Measurements from ENCODE around the gene AKR7A2. TPM values are rescaled to one million over a fixed set of nuclear protein-coding genes. Genes with fewer than 3 reads are reported as not detected.

Gene AKR7A2
- total RNA-seq, 2 donors from 2014 or later, result 24.1 to 45.1 TPM

DNA sequence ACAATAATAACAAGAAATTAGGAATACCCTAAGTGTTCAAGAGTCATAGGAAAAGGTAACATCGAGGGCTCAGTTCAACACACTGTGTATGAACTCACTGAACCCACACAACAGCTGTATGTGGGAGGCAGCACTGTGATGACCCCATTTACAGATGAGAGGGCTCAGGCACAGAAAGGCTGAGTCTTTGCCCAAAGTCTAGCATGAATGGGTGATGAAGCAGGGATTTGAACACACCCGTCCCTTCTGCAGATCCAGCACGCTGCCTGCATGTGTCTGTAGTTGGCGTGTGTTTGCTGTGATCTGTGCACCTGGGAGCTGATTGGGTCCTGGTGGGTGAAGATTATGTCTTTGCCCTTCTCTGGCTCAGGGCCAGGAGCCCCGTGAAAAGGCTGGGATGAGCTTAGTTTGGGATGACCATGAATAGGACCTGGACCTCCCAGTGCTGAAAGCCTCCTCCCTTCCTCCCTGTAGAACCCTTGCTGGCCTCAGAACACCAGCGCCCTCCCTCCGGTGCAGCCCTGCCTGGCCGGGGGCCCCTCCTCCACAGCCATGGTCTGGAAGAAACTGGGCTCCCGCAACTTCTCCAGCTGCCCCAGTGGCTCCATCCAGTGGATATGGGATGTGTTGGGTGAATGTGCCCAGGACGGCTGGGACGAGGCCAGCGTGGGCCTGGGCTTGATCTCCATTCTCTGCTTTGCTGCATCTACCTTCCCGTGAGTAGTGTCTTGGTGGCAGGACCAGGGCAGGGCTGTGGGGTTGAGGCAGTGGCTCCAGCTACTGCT is 5.4 kb upstream of the AKR7A2 start:
- H3K4me1 ChIP-seq, result peaks cover 28% of the 10 kb centered on the region
- no peak for ATAC-seq
- no peak overlapping the region for H3K4me3 ChIP-seq
- no peak overlapping the region for H3K27ac ChIP-seq
- H3K36me3 ChIP-seq (replicated peaks in 1 of 2; ENCODE audit: insufficient read depth in 1 of 2, low read depth in 2 of 2), result no peaks in the 10 kb centered on the region
- H3K9me3 ChIP-seq, result no peaks in the 10 kb centered on the region
- 84 to 88% methylated on average over 9 to 13 of the region's 13 CpGs for WGBS, 2 donors
- no peak for DNase-seq
- TF ChIP-seq POLR2A (IDR thresholded peaks at IDR 0.05), result no peak
- TF ChIP-seq, protein P1, sequence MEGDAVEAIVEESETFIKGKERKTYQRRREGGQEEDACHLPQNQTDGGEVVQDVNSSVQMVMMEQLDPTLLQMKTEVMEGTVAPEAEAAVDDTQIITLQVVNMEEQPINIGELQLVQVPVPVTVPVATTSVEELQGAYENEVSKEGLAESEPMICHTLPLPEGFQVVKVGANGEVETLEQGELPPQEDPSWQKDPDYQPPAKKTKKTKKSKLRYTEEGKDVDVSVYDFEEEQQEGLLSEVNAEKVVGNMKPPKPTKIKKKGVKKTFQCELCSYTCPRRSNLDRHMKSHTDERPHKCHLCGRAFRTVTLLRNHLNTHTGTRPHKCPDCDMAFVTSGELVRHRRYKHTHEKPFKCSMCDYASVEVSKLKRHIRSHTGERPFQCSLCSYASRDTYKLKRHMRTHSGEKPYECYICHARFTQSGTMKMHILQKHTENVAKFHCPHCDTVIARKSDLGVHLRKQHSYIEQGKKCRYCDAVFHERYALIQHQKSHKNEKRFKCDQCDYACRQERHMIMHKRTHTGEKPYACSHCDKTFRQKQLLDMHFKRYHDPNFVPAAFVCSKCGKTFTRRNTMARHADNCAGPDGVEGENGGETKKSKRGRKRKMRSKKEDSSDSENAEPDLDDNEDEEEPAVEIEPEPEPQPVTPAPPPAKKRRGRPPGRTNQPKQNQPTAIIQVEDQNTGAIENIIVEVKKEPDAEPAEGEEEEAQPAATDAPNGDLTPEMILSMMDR (IDR thresholded peaks at IDR 0.05), result no peak
- intact Hi-C loops (cut with DNase I), result no loop called here
- no peaks in the 10 kb centered on the region for H3K27me3 ChIP-seq

DNA sequence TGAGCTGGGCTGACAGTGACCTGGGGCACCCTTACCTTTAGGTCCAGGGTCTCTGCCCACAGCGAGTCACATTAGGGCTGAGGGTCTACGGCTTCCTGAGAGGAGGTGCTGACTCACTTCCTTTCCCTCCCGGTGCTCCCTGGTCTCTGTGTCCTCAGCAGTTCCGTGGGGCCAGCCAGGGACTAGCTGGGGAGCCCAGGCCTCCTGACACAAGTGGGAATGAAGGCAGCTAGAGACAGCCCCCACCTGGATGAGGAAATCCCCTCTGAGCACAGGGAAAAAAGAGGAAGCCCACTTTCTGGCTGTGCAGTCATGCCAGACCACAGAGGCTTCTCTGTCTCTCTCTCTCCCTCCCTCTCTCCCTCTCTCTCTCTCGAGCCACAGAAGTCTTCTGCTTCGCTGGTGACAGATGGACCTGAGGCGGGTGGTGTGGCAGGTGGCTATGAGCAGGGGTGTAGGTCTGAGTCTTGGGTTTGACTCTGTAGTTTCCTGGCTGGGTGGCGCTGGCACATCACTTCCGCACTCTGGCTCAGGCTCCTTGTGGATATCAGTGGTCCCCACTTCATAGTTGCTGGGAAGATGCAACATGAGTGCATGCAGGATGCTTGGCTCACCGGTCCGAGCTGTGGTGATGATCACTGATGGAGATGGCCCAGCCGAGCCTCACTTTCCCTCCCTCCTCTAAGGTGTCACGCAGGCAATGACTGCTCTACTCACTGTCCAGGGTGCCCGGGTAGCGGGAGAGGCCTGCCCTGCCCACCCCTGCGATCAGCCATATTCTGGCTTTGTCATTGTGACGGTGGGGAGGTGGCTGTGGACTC is 3.6 kb upstream of the AKR7A2 start:
- Histone ChIP-seq H3K4me3 (no peak overlapping the region), H3K4me1 (peaks cover 39% of the 10 kb centered on the region), H3K27ac (no peak overlapping the region), H3K36me3 (replicated peaks in 1 of 2; ENCODE audit: insufficient read depth in 1 of 2, low read depth in 2 of 2) (no peaks in the 10 kb centered on the region), H3K9me3 (no peaks in the 10 kb centered on the region), H3K27me3 (no peaks in the 10 kb centered on the region)
- TF ChIP-seq POLR2A (IDR thresholded peaks at IDR 0.05), result no peak
- TF ChIP-seq, protein P1 (IDR thresholded peaks at IDR 0.05), result no peak
- DNase-seq, result peak in 1 of 4 donors; percentile 28
- 70 to 72% methylated on average over 4 to 16 of the region's 17 CpGs for WGBS, 2 donors
- ATAC-seq, result no peak
- intact Hi-C loops (cut with DNase I), result no loop called here

DNA sequence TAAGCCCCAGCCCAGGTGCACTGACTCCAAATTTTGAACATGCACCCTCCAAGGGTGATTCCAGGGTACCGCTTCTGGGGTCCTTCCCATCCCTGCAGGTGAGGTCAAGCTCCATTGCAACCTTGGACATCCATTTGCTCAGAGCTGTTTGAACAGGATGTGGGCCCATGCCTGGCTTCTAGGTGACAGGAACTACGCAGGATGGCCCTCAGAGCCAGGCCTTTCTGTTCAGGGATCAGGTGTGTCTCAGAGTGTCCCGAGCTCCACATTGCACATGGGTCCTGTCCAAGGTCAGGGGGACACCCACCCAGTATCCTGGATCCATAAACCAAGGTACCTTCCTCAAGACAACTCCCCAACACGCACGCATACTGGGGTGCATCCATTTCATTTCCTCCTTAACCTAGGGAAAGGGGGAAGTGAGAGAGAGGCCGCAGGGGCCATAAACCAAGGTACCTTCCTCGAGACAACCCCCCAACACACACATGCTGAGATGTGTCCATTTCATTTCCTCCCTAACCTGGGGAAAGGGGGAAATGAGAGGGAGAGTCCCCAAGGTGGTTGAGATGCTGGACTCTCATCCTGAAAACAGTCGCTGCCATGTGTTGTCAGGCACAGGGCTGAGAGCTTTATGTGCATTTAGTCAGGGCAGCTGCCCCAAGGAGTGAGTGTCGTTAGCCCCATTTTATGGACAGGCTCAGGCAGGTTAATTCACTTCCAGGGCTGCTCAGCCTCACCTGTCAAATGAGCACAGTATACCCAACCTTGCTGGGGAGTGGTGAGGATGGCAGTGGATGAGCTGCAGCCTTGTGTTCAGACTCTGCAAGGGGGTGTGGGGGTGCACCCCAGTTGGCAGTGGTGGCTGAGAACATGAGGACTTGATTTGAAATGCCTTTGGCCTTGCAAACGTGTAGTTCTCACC is 2.3 kb upstream of the AKR7A2 start:
- Histone ChIP-seq H3K27ac (no peak overlapping the region), H3K4me1 (peaks cover 47% of the 10 kb centered on the region), H3K36me3 (replicated peaks in 1 of 2; ENCODE audit: insufficient read depth in 1 of 2, low read depth in 2 of 2) (no peaks in the 10 kb centered on the region), H3K27me3 (no peaks in the 10 kb centered on the region), H3K9me3 (no peaks in the 10 kb centered on the region), H3K4me3 (no peak overlapping the region)
- TF ChIP-seq POLR2A (IDR thresholded peaks at IDR 0.05), result no peak
- TF ChIP-seq, protein P1 (IDR thresholded peaks at IDR 0.05), result no peak
- WGBS, 2 donors, result 80 to 86% methylated on average over 9 to 10 of the region's 10 CpGs
- intact Hi-C loops (cut with DNase I), result no loop called here
- ATAC-seq (no peak), DNase-seq (no peak)

DNA sequence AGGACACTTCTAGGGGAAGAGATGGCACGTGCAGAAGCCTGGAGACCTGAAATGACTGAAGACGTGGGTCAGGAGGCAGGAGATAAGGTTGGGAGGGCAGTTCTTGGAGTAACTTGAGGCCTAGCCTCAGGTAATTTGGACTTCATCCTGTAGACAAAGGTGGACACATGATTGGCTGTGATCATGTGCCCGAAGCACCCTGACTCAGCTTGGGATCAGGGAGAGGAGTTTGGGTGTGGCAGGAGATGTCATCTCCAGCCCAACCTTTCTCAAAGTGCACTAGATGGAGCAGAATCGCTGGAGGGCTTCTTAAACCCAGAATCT is 1.7 kb upstream of the AKR7A2 start:
- TF ChIP-seq POLR2A (IDR thresholded peaks at IDR 0.05), result no peak
- TF ChIP-seq, protein P1 (IDR thresholded peaks at IDR 0.05), result no peak
- H3K4me1 ChIP-seq, result peaks cover 47% of the 10 kb centered on the region

More for the DNA sequence above, 1.7 kb upstream of the AKR7A2 start:
- Histone ChIP-seq H3K4me3 (no peak overlapping the region), H3K36me3 (replicated peaks in 1 of 2; ENCODE audit: insufficient read depth in 1 of 2, low read depth in 2 of 2) (no peaks in the 10 kb centered on the region), H3K27me3 (no peaks in the 10 kb centered on the region), H3K27ac (no peak overlapping the region), H3K9me3 (no peaks in the 10 kb centered on the region)
- intact Hi-C loops (cut with DNase I), result no loop called here
- WGBS, 2 donors, result 78 to 80% methylated on average over 4 of the region's 4 CpGs
- ATAC-seq, result no peak
- DNase-seq, result no peak
